ENCODE data around the gene AATF. TPM values are rescaled to one million over a fixed set of nuclear protein-coding genes. Genes with fewer than 3 reads are reported as not detected.

Gene AATF
- total RNA-seq, result 19.5 TPM

- peak within 1 kb of the TSS; percentile 78 to 91 for H3K4me3 ChIP-seq
- peaks cover 12 to 24% of the 10 kb centered on the region in 2 donors for H3K36me3 ChIP-seq
- intact Hi-C loops (cut with DNase I), result loop anchor here (1.0 to 10.0 kb wide), 8 partner anchors 347 to 1574 kb away; partner anchors contain the start of genes DUSP14, MRM1, MYO19 and PIGW
- peaks cover 0 to 18% of the 10 kb centered on the region in 2 donors for H3K4me1 ChIP-seq
- DNase-seq (ENCODE audit: low spot score in 2 of 2), result peak; percentile 87 to 98
- H3K27ac ChIP-seq, result peak within 1 kb of the TSS; percentile 89 to 96
- no peak for TF ChIP-seq CTCF (IDR thresholded peaks at IDR 0.05)
- no peaks in the 10 kb centered on the region for H3K9me3 ChIP-seq
- peaks cover 16% of the 10 kb centered on the region for H3K27me3 ChIP-seq
Measured at GRCh38 chr17:36948717-36949460, at the start of gene AATF. TSS of gene AATF (plus strand) at chr17:36948954. CDS start at chr17:36949126, 172 bp downstream.

- DNase-seq (ENCODE audit: low spot score in 2 of 2), result no peak
- intact Hi-C loops (cut with DNase I), result no loop called here
- Histone ChIP-seq H3K4me3 (no peak overlapping the region), H3K27me3 (no peaks in the 10 kb centered on the region), H3K27ac (no peak overlapping the region), H3K9me3 (no peaks in the 10 kb centered on the region), H3K4me1 (no peaks in the 10 kb centered on the region), H3K36me3 (no peaks in the 10 kb centered on the region)
- no peak for TF ChIP-seq CTCF (IDR thresholded peaks at IDR 0.05)
Measured at GRCh38 chr17:36899250-36900159, 49.2 kb upstream of the AATF start.

- intact Hi-C loops (cut with DNase I), result no loop called here
- no peak for TF ChIP-seq CTCF (IDR thresholded peaks at IDR 0.05)
- no peak overlapping the region for H3K4me3 ChIP-seq
- H3K4me1 ChIP-seq, result no peaks in the 10 kb centered on the region
- H3K27ac ChIP-seq, result no peak overlapping the region
- no peaks in the 10 kb centered on the region for H3K27me3 ChIP-seq
- H3K9me3 ChIP-seq, result no peaks in the 10 kb centered on the region
- DNase-seq (ENCODE audit: low spot score in 2 of 2), result no peak
- no peaks in the 10 kb centered on the region for H3K36me3 ChIP-seq
Measured at GRCh38 chr17:36900160-36900512, 48.6 kb upstream of the AATF start.

GRCh38 chr17:36901506-36901905, 47.2 kb upstream of the AATF start:
- DNase-seq (ENCODE audit: low spot score in 2 of 2), result no peak
- Histone ChIP-seq H3K9me3 (no peaks in the 10 kb centered on the region), H3K36me3 (no peaks in the 10 kb centered on the region), H3K27me3 (no peaks in the 10 kb centered on the region), H3K4me1 (no peaks in the 10 kb centered on the region), H3K4me3 (no peak overlapping the region), H3K27ac (no peak overlapping the region)
- intact Hi-C loops (cut with DNase I), result no loop called here
- TF ChIP-seq CTCF (IDR thresholded peaks at IDR 0.05), result no peak

GRCh38 chr17:36907407-36907806, 41.3 kb upstream of the AATF start:
- TF ChIP-seq CTCF (IDR thresholded peaks at IDR 0.05), result no peak
- no peak overlapping the region for H3K27ac ChIP-seq
- H3K4me1 ChIP-seq, result no peaks in the 10 kb centered on the region
- intact Hi-C loops (cut with DNase I), result no loop called here
- no peak overlapping the region for H3K4me3 ChIP-seq
- no peaks in the 10 kb centered on the region for H3K27me3 ChIP-seq
- H3K9me3 ChIP-seq, result no peaks in the 10 kb centered on the region
- no peak for DNase-seq (ENCODE audit: low spot score in 2 of 2)
- H3K36me3 ChIP-seq, result no peaks in the 10 kb centered on the region
